ENCODE measurements around the gene PAIP2B.

PAIP2B gene

GRCh38 chr2:71243634-71244301, 16.9 kb upstream of the PAIP2B start:
- no peaks in the 10 kb centered on the region for H3K4me1 ChIP-seq (ENCODE audit: insufficient read depth, low read length, poor library complexity, severe bottlenecking)
- H3K9ac ChIP-seq (ENCODE audit: low read depth, low read length, poor library complexity, severe bottlenecking), result no peak overlapping the region
- no peak for TF ChIP-seq EZH2phosphoT487 (IDR thresholded peaks at IDR 0.05; ENCODE audit: borderline replicate concordance)
- no peak for TF ChIP-seq CTCF (conservative IDR thresholded peaks at IDR 0.05; ENCODE audit: low read length)
- no peaks in the 10 kb centered on the region for H3F3A ChIP-seq (ENCODE audit: low read depth)
- no peak overlapping the region for H3K4me2 ChIP-seq (ENCODE audit: low read depth, low read length, poor library complexity, severe bottlenecking)
- no peaks in the 10 kb centered on the region for H3K9me2 ChIP-seq (replicated peaks; ENCODE audit: low read depth, low read length)
- H3K4me3 ChIP-seq (ENCODE audit: low read length, poor library complexity, severe bottlenecking), result no peak overlapping the region
- no peaks in the 10 kb centered on the region for H3K9me3 ChIP-seq (ENCODE audit: insufficient read depth, low read depth, low read length)
- no peaks in the 10 kb centered on the region for H3K27me3 ChIP-seq (ENCODE audit: insufficient read depth, low read length, poor library complexity, severe bottlenecking)
- H3K79me2 ChIP-seq (ENCODE audit: insufficient read depth, low read length), result no peaks in the 10 kb centered on the region
- no peaks in the 10 kb centered on the region for H4K20me1 ChIP-seq (ENCODE audit: insufficient read depth, low read length, poor library complexity, severe bottlenecking)
- no peak overlapping the region for H2AFZ ChIP-seq (ENCODE audit: low read length)
- H3K36me3 ChIP-seq (ENCODE audit: insufficient read depth, low read length), result no peaks in the 10 kb centered on the region

- Histone ChIP-seq H3K4me2 (ENCODE audit: low read depth, low read length, poor library complexity, severe bottlenecking) (no peak overlapping the region), H4K20me1 (ENCODE audit: insufficient read depth, low read length, poor library complexity, severe bottlenecking) (no peaks in the 10 kb centered on the region), H3K36me3 (ENCODE audit: insufficient read depth, low read length) (no peaks in the 10 kb centered on the region), H3K4me1 (ENCODE audit: insufficient read depth, low read length, poor library complexity, severe bottlenecking) (no peaks in the 10 kb centered on the region), H3K9me2 (replicated peaks; ENCODE audit: low read depth, low read length) (no peaks in the 10 kb centered on the region), H3K9ac (ENCODE audit: low read depth, low read length, poor library complexity, severe bottlenecking) (no peak overlapping the region), H2AFZ (ENCODE audit: low read length) (no peak overlapping the region), H3K79me2 (ENCODE audit: insufficient read depth, low read length) (no peaks in the 10 kb centered on the region), H3K4me3 (ENCODE audit: low read length, poor library complexity, severe bottlenecking) (no peak overlapping the region), H3K9me3 (ENCODE audit: insufficient read depth, low read depth, low read length) (no peaks in the 10 kb centered on the region), H3F3A (ENCODE audit: low read depth) (no peaks in the 10 kb centered on the region), H3K27me3 (ENCODE audit: insufficient read depth, low read length, poor library complexity, severe bottlenecking) (no peaks in the 10 kb centered on the region)
- TF ChIP-seq CTCF (conservative IDR thresholded peaks at IDR 0.05; ENCODE audit: low read length), result no peak
- no peak for TF ChIP-seq EZH2phosphoT487 (IDR thresholded peaks at IDR 0.05; ENCODE audit: borderline replicate concordance)
Observed at GRCh38 chr2:71240794-71241193, 13.9 kb upstream of the PAIP2B start.

GRCh38 chr2:71238089-71238488, 11.2 kb upstream of the PAIP2B start:
- Histone ChIP-seq H4K20me1 (ENCODE audit: insufficient read depth, low read length, poor library complexity, severe bottlenecking) (no peaks in the 10 kb centered on the region), H3K4me2 (ENCODE audit: low read depth, low read length, poor library complexity, severe bottlenecking) (no peak overlapping the region), H3K4me3 (ENCODE audit: low read length, poor library complexity, severe bottlenecking) (no peak overlapping the region), H3K9me2 (replicated peaks; ENCODE audit: low read depth, low read length) (no peaks in the 10 kb centered on the region), H2AFZ (ENCODE audit: low read length) (no peak overlapping the region), H3K9ac (ENCODE audit: low read depth, low read length, poor library complexity, severe bottlenecking) (no peak overlapping the region), H3K79me2 (ENCODE audit: insufficient read depth, low read length) (no peaks in the 10 kb centered on the region), H3F3A (ENCODE audit: low read depth) (no peaks in the 10 kb centered on the region), H3K27me3 (ENCODE audit: insufficient read depth, low read length, poor library complexity, severe bottlenecking) (no peaks in the 10 kb centered on the region), H3K9me3 (ENCODE audit: insufficient read depth, low read depth, low read length) (no peaks in the 10 kb centered on the region), H3K36me3 (ENCODE audit: insufficient read depth, low read length) (no peaks in the 10 kb centered on the region), H3K4me1 (ENCODE audit: insufficient read depth, low read length, poor library complexity, severe bottlenecking) (no peaks in the 10 kb centered on the region)
- TF ChIP-seq EZH2phosphoT487 (IDR thresholded peaks at IDR 0.05; ENCODE audit: borderline replicate concordance) (no peak), CTCF (conservative IDR thresholded peaks at IDR 0.05; ENCODE audit: low read length) (no peak)
